Measurements from ENCODE around the gene SERPINE2.

The SERPINE2 gene

GRCh38 chr2:223935459-223936125, 103.5 kb downstream of the SERPINE2 start:
- no peaks in the 10 kb centered on the region for H3K36me3 ChIP-seq (ENCODE audit: insufficient read depth, low read length)
- no peak overlapping the region for H3K4me3 ChIP-seq (ENCODE audit: low read length)
- no peak overlapping the region for H2AFZ ChIP-seq (ENCODE audit: low read depth, low read length)
- peaks cover 7% of the 10 kb centered on the region for H3K4me1 ChIP-seq (ENCODE audit: insufficient read depth, low read length)
- H3K9me3 ChIP-seq (ENCODE audit: low read length), result peaks cover 2% of the 10 kb centered on the region
- no peaks in the 10 kb centered on the region for H3K27me3 ChIP-seq (ENCODE audit: insufficient read depth, low read length)

- Histone ChIP-seq H3K9me3 (ENCODE audit: low read length) (peaks cover 3% of the 10 kb centered on the region), H2AFZ (ENCODE audit: low read depth, low read length) (no peak overlapping the region), H3K4me1 (ENCODE audit: insufficient read depth, low read length) (peaks cover 7% of the 10 kb centered on the region), H3K4me3 (ENCODE audit: low read length) (no peak overlapping the region), H3K27me3 (ENCODE audit: insufficient read depth, low read length) (no peaks in the 10 kb centered on the region), H3K36me3 (ENCODE audit: insufficient read depth, low read length) (no peaks in the 10 kb centered on the region)
Measured at GRCh38 chr2:223934870-223935269, 104.2 kb downstream of the SERPINE2 start.

- Histone ChIP-seq H2AFZ (ENCODE audit: low read depth, low read length) (no peak overlapping the region), H3K36me3 (ENCODE audit: insufficient read depth, low read length) (no peaks in the 10 kb centered on the region), H3K27me3 (ENCODE audit: insufficient read depth, low read length) (no peaks in the 10 kb centered on the region), H3K4me3 (ENCODE audit: low read length) (no peak overlapping the region), H3K4me1 (ENCODE audit: insufficient read depth, low read length) (peaks cover 7% of the 10 kb centered on the region), H3K9me3 (ENCODE audit: low read length) (peaks cover 8% of the 10 kb centered on the region)
Measured at GRCh38 chr2:223932816-223933800, 106.0 kb downstream of the SERPINE2 start.

- Histone ChIP-seq H3K27me3 (ENCODE audit: insufficient read depth, low read length) (no peaks in the 10 kb centered on the region), H3K4me3 (ENCODE audit: low read length) (no peak overlapping the region), H3K36me3 (ENCODE audit: insufficient read depth, low read length) (peaks cover 2% of the 10 kb centered on the region), H3K4me1 (ENCODE audit: insufficient read depth, low read length) (no peaks in the 10 kb centered on the region), H3K9me3 (ENCODE audit: low read length) (peaks cover 16% of the 10 kb centered on the region), H2AFZ (ENCODE audit: low read depth, low read length) (no peak overlapping the region)
Measured at GRCh38 chr2:223930103-223930976, 108.7 kb downstream of the SERPINE2 start.

GRCh38 chr2:223929571-223930102, 109.4 kb downstream of the SERPINE2 start:
- Histone ChIP-seq H2AFZ (ENCODE audit: low read depth, low read length) (no peak overlapping the region), H3K4me3 (ENCODE audit: low read length) (no peak overlapping the region), H3K4me1 (ENCODE audit: insufficient read depth, low read length) (no peaks in the 10 kb centered on the region), H3K9me3 (ENCODE audit: low read length) (peaks cover 16% of the 10 kb centered on the region), H3K36me3 (ENCODE audit: insufficient read depth, low read length) (peaks cover 2% of the 10 kb centered on the region), H3K27me3 (ENCODE audit: insufficient read depth, low read length) (no peaks in the 10 kb centered on the region)

- H3K9me3 ChIP-seq (ENCODE audit: low read length), result peaks cover 16% of the 10 kb centered on the region
- H3K4me1 ChIP-seq (ENCODE audit: insufficient read depth, low read length), result no peaks in the 10 kb centered on the region
- H3K36me3 ChIP-seq (ENCODE audit: insufficient read depth, low read length), result peaks cover 2% of the 10 kb centered on the region
- H2AFZ ChIP-seq (ENCODE audit: low read depth, low read length), result no peak overlapping the region
- no peaks in the 10 kb centered on the region for H3K27me3 ChIP-seq (ENCODE audit: insufficient read depth, low read length)
- no peak overlapping the region for H3K4me3 ChIP-seq (ENCODE audit: low read length)
Measured at GRCh38 chr2:223928113-223929006, 110.7 kb downstream of the SERPINE2 start.

GRCh38 chr2:223925106-223925505, 114.0 kb downstream of the SERPINE2 start:
- Histone ChIP-seq H2AFZ (ENCODE audit: low read depth, low read length) (no peak overlapping the region), H3K9me3 (ENCODE audit: low read length) (peaks cover 20% of the 10 kb centered on the region), H3K36me3 (ENCODE audit: insufficient read depth, low read length) (peaks cover 7% of the 10 kb centered on the region), H3K4me1 (ENCODE audit: insufficient read depth, low read length) (no peaks in the 10 kb centered on the region), H3K27me3 (ENCODE audit: insufficient read depth, low read length) (no peaks in the 10 kb centered on the region), H3K4me3 (ENCODE audit: low read length) (no peak overlapping the region)
